ENCODE measurements around the gene PSPH.
A peak's percentile ranks its signal among the peaks of the same experiment; 100 is the strongest.
"Not testable (repeated sequence)": the region's sequence is repeated elsewhere in the genome, so short reads cannot be mapped to it uniquely, and the experiment has no call there.

The PSPH gene

GRCh38 chr7:56062382-56062781 is 11.1 kb upstream of the PSPH start:
- no peak for DNase-seq

GRCh38 chr7:56053993-56054392 is 2.7 kb upstream of the PSPH start:
- no peak for DNase-seq

GRCh38 chr7:56053379-56053778 is 2.1 kb upstream of the PSPH start:
- DNase-seq: no peak

- no peak for DNase-seq
Observed at GRCh38 chr7:56051053-56051338, 248 bp downstream of the PSPH start.

- not testable (repeated sequence) for DNase-seq
Observed at GRCh38 chr7:56048763-56049162, 2.5 kb downstream of the PSPH start.

- no peak for DNase-seq
Observed at GRCh38 chr7:56048245-56048644, 3.0 kb downstream of the PSPH start.

GRCh38 chr7:56047446-56048116 is 3.7 kb downstream of the PSPH start:
- not testable (repeated sequence) for DNase-seq

- DNase-seq: no peak
Observed at GRCh38 chr7:56046721-56047445, 4.4 kb downstream of the PSPH start.

GRCh38 chr7:56045758-56046157 is 5.5 kb downstream of the PSPH start:
- not testable (repeated sequence) for DNase-seq

GRCh38 chr7:56040730-56041129 is 10.5 kb downstream of the PSPH start:
- DNase-seq: no peak

- peak; percentile 75 for DNase-seq
Observed at GRCh38 chr7:56033671-56034432, 17.4 kb downstream of the PSPH start.

GRCh38 chr7:56032578-56032977 is 18.7 kb downstream of the PSPH start:
- not testable (repeated sequence) for DNase-seq

- DNase-seq: not testable (repeated sequence)
Observed at GRCh38 chr7:56031556-56031955, 19.7 kb downstream of the PSPH start.

GRCh38 chr7:56030340-56030739 is 20.9 kb downstream of the PSPH start:
- DNase-seq: no peak

GRCh38 chr7:56028942-56029630 is 22.2 kb downstream of the PSPH start:
- no peak for DNase-seq

- DNase-seq: no peak
Observed at GRCh38 chr7:56026538-56026937, 24.7 kb downstream of the PSPH start.

GRCh38 chr7:56023500-56023899 is 27.7 kb downstream of the PSPH start:
- no peak for DNase-seq

GRCh38 chr7:56019501-56019900 is 31.7 kb downstream of the PSPH start:
- DNase-seq: no peak

- not testable (repeated sequence) for DNase-seq
Observed at GRCh38 chr7:56017015-56017414, 34.2 kb downstream of the PSPH start.

- DNase-seq: no peak
Observed at GRCh38 chr7:56009695-56010094, 41.5 kb downstream of the PSPH start.

- DNase-seq: no peak
Observed at GRCh38 chr7:56007891-56008290, 43.4 kb downstream of the PSPH start.

GRCh38 chr7:56007167-56007652 is 44.0 kb downstream of the PSPH start:
- DNase-seq: no peak

GRCh38 chr7:56003749-56004148 is 47.5 kb downstream of the PSPH start:
- DNase-seq: no peak

Measured in activated gamma-delta T cell treated with Interleukin-2 at 50 U/mL for 16 hours (primary cell).